ENCODE results near the gene USP14. TPM values are rescaled to one million over a fixed set of nuclear protein-coding genes. Genes with fewer than 3 reads are reported as not detected.

Gene USP14
- total RNA-seq, 4 donors from 2014 or later = 31.1 to 40.1 (median 36.0) TPM

DNA sequence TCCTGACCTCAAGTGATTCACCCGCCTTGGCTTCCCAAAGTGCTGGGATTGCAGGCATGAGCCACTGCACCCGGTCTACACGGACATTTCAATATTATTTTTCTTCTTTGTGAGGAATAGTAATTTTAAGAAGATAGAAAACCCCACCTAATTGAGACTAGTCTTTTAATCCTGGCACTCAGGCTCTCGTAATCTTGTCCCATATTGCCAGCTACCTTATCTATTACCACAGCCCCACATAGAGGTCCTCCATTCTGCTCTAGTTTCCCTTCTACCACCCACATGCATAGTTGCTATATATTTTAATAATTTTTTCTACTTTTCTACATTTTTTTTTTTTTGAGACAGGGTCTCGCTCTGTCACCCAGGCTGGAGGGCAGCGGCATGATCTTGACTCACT, 9.5 kb upstream of the USP14 start:
- TF ChIP-seq POLR2A (IDR thresholded peaks at IDR 0.05) = no peak
- TF ChIP-seq, protein P1, sequence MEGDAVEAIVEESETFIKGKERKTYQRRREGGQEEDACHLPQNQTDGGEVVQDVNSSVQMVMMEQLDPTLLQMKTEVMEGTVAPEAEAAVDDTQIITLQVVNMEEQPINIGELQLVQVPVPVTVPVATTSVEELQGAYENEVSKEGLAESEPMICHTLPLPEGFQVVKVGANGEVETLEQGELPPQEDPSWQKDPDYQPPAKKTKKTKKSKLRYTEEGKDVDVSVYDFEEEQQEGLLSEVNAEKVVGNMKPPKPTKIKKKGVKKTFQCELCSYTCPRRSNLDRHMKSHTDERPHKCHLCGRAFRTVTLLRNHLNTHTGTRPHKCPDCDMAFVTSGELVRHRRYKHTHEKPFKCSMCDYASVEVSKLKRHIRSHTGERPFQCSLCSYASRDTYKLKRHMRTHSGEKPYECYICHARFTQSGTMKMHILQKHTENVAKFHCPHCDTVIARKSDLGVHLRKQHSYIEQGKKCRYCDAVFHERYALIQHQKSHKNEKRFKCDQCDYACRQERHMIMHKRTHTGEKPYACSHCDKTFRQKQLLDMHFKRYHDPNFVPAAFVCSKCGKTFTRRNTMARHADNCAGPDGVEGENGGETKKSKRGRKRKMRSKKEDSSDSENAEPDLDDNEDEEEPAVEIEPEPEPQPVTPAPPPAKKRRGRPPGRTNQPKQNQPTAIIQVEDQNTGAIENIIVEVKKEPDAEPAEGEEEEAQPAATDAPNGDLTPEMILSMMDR (IDR thresholded peaks at IDR 0.05) = no peak
- Histone ChIP-seq H3K36me3 (no peaks in the 10 kb centered on the region), H3K4me1 (no peaks in the 10 kb centered on the region), H3K4me3 (no peak overlapping the region), H3K9me3 (no peaks in the 10 kb centered on the region), H3K27ac (no peak overlapping the region), H3K27me3 (peaks cover 0 to 19% (median 0%) of the 10 kb centered on the region in 4 donors)
- 82 to 84% methylated on average over 6 of the region's 6 CpGs for WGBS, 2 donors
- intact Hi-C loops (cut with DNase I) = no loop called here
- no peak for DNase-seq

DNA sequence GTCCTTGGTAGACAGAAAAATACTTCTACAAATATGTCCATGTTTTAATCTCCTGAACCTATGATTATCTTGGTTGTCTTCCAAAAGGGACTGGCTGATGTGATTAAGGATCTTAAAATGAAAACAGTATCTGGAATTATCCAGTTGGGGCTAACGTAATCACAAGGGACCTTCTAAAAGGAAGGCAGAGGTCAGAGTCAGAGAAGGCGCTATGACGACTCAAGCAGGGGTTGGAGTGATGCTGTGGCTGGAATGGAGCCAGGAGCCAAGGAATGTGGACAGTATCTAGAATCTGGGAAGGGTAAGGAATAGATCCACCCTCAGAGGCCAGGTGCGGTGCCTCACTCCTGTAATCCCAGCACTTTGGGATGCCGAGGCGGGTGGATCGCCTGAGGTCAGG, 4.2 kb upstream of the USP14 start:
- TF ChIP-seq, protein P1 (IDR thresholded peaks at IDR 0.05) = no peak
- TF ChIP-seq POLR2A (IDR thresholded peaks at IDR 0.05) = no peak
- Histone ChIP-seq H3K36me3 (no peaks in the 10 kb centered on the region), H3K9me3 (no peaks in the 10 kb centered on the region), H3K4me3 (no peak overlapping the region), H3K27ac (no peak overlapping the region), H3K27me3 (peaks cover 0 to 10% (median 0%) of the 10 kb centered on the region in 4 donors), H3K4me1 (peaks cover 0 to 7% (median 0%) of the 10 kb centered on the region in 3 donors)
- intact Hi-C loops (cut with DNase I) = no loop called here
- no peak for DNase-seq
- 69 to 83% methylated on average over 7 of the region's 7 CpGs for WGBS, 2 donors

- intact Hi-C loops (cut with DNase I) = no loop called here
- no peak for DNase-seq
- TF ChIP-seq, protein P1 (IDR thresholded peaks at IDR 0.05) = no peak
- no peak for TF ChIP-seq POLR2A (IDR thresholded peaks at IDR 0.05)
- peaks cover 0 to 3% (median 0%) of the 10 kb centered on the region in 4 donors for H3K27me3 ChIP-seq
- no peaks in the 10 kb centered on the region for H3K9me3 ChIP-seq
- WGBS, 2 donors = 69 to 75% methylated on average over 6 of the region's 6 CpGs
- H3K27ac ChIP-seq = no peak overlapping the region
- no peak overlapping the region for H3K4me3 ChIP-seq
- peaks cover 0 to 22% (median 9%) of the 10 kb centered on the region in 3 donors for H3K4me1 ChIP-seq
- no peaks in the 10 kb centered on the region for H3K36me3 ChIP-seq
Observed at GRCh38 chr18:155688-156087, 2.7 kb upstream of the USP14 start.

DNA sequence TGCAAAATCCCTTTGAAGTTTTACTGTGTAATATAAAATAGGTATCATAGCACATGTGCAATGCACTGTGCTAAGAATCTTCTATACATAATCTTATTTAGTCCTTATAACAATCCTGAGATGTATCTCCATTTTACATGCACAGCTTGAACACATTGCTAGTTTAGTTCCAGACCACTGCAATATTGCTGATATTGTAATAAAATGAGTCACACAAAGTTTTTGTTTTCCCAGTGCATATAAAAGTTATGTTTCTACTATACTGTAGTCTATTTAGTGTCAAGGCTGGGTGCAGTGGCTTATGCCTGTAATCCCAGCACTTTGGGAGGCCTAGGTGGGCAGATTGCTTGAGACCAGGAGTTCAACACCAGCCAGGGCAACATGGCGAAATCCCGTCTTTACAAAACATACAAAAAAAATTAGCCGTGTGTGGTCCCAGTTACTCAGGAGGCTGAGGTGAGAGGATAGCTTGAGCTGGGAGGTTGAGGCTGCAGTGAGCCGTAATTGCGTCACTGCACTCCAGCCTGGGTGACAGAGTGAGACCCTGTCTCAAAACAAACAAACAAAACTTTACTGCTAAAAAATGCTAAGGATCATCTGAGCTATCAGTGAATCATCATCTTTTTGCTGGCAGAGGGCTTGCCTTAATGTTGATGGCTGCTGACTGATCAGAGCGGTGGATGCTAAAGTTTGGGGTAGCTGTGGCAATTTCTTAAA, 1.7 kb upstream of the USP14 start:
- Histone ChIP-seq H3K36me3 (no peaks in the 10 kb centered on the region), H3K27ac (no peak overlapping the region), H3K27me3 (peaks cover 0 to 3% (median 0%) of the 10 kb centered on the region in 4 donors), H3K4me1 (peaks cover 0 to 31% (median 12%) of the 10 kb centered on the region in 3 donors), H3K9me3 (no peaks in the 10 kb centered on the region), H3K4me3 (no peak overlapping the region)
- no peak for DNase-seq
- 89 to 96% methylated on average over 6 of the region's 6 CpGs for WGBS, 2 donors
- no peak for TF ChIP-seq POLR2A (IDR thresholded peaks at IDR 0.05)
- TF ChIP-seq, protein P1 (IDR thresholded peaks at IDR 0.05) = no peak
- intact Hi-C loops (cut with DNase I) = no loop called here

DNA sequence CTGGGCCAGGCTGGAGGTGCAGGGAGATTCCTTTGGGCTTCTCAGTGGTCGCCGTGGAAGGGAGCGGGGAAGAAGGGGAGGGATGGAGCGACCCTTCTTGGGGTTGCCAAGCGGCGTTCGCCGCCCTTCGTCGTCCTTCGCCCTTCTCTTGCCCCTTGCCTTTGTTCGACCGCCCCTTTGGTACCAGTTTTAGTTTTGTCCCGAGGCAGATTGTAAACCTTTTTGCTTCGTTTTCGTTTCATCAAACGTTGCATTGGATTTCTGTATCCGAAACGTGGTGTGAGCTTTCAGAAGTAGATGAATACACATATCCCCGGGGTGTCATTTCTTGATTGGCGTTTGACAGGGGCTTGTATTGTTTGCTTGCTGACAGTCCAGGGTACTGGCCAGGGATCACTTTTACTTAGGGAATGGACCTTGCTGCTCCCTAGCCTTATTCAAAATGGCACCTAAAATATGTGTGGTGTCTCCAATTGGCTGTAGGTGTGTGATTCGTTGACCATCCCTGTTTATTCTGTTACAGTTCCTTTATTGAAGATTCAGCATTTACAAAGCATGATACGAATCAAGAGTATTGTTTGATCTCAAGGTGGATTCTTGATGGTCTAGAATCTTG, 788 bp downstream of the USP14 start:
- Histone ChIP-seq H3K36me3 (peaks cover 0 to 16% (median 0%) of the 10 kb centered on the region in 3 donors), H3K9me3 (no peaks in the 10 kb centered on the region), H3K4me3 (peak overlapping the region; percentile 73 to 93 (median 85)), H3K27me3 (no peaks in the 10 kb centered on the region), H3K4me1 (peaks cover 0 to 31% (median 12%) of the 10 kb centered on the region in 3 donors), H3K27ac (peak overlapping the region; percentile 89 to 95 (median 90))
- no peak for DNase-seq
- intact Hi-C loops (cut with DNase I) = no loop called here
- no peak for TF ChIP-seq POLR2A (IDR thresholded peaks at IDR 0.05)
- TF ChIP-seq, protein P1 (IDR thresholded peaks at IDR 0.05) = no peak
- 1 to 2% methylated on average over 19 to 23 of the region's 23 CpGs for WGBS, 2 donors
